PC-9 (cell line): ENCODE data around the gene PLA2G7. TPM values are rescaled to one million over a fixed set of nuclear protein-coding genes. Genes with fewer than 3 reads are reported as not detected.

ENCODE experiments used
- BruUV-seq: library from RNA; stranded (reverse); fragments of 400-500 nt; replicated peaks from 2 replicates; lab custom pipeline; 2021; lab: Mats Ljungman, UMichigan
- CTCF ChIA-PET: fragments of 300-600 bp; sonication (Branson Sonifier 250); formaldehyde crosslinking; loops from one replicate; lab custom pipeline; 2022; ENCODE audit warnings: antibody characterized with exemption; lab: Charles Lee
- POLR2A ChIA-PET: fragments of 300-600 bp; sonication (Branson Sonifier 250); formaldehyde crosslinking; loops from one replicate; lab custom pipeline; 2022; ENCODE audit warnings: antibody characterized with exemption; ENCODE audit not compliant: unreplicated experiment; lab: Charles Lee
- DNase-seq, 2 experiments: peaks; one replicate each; pipeline versions ENCODE4 v3.0.0 to v3.0.0-alpha.2; 2015 to 2022; ENCODE audit warnings: mixed read lengths in 1 of 2
- H2AFZ ChIP-seq: fragments of 200-600 bp; sonication (generic); 2 replicates; pipeline ENCODE4 v1.8.1; 2017; ENCODE audit warnings: antibody characterized with exemption
- H3F3A ChIP-seq: fragments of 200-600 bp; sonication (generic); 2 replicates; pipeline ENCODE4 v1.8.1; 2017; ENCODE audit warnings: antibody characterized with exemption, mild to moderate bottlenecking, low read depth; ENCODE audit not compliant: insufficient read depth
- H3K27ac ChIP-seq: fragments of 200-600 bp; sonication (generic); 2 replicates; pipeline ENCODE4 v1.6.1; 2016; ENCODE audit warnings: mixed run types
- H3K27me3 ChIP-seq: fragments of 200-600 bp; sonication (generic); 2 replicates; pipeline ENCODE4 v1.6.1; 2016; ENCODE audit warnings: low read depth, mixed run types; ENCODE audit not compliant: insufficient read depth
- H3K36me3 ChIP-seq: fragments of 200-600 bp; sonication (generic); 2 replicates; pipeline ENCODE4 v1.6.1; 2016; ENCODE audit warnings: low read depth, mixed run types
- H3K4me1 ChIP-seq: fragments of 200-600 bp; sonication (generic); replicated peaks from 2 replicates; pipeline ENCODE4 v1.6.1; 2016; ENCODE audit warnings: mixed run types; ENCODE audit not compliant: insufficient read depth
- H3K4me2 ChIP-seq: fragments of 200-600 bp; sonication (generic); 2 replicates; pipeline ENCODE4 v1.6.1; 2017; ENCODE audit warnings: mixed run types
- H3K4me3 ChIP-seq: fragments of 200-600 bp; sonication (generic); 2 replicates; pipeline ENCODE4 v1.6.1; 2016; ENCODE audit warnings: mixed run types
- H3K79me2 ChIP-seq: fragments of 200-600 bp; sonication (generic); 2 replicates; pipeline ENCODE4 v1.6.1; 2017; ENCODE audit warnings: low read depth, mixed run types
- H3K9me2 ChIP-seq: fragments of 200-600 bp; sonication (generic); 2 replicates; pipeline ENCODE4 v1.8.1; 2017; ENCODE audit warnings: mild to moderate bottlenecking; ENCODE audit not compliant: insufficient read depth
- H3K9me3 ChIP-seq: fragments of 200-600 bp; sonication (generic); 2 replicates; pipeline ENCODE4 v1.8.1; 2016; ENCODE audit warnings: low read depth; ENCODE audit not compliant: insufficient read depth
- H4K20me1 ChIP-seq: fragments of 200-600 bp; sonication (generic); 2 replicates; pipeline ENCODE4 v1.8.1; 2017; ENCODE audit not compliant: insufficient read depth
- CTCF ChIP-seq: fragments of 200-600 bp; sonication (generic); conservative IDR thresholded peaks from 2 replicates; pipeline ENCODE4 v1.6.1; 2017; ENCODE audit warnings: mixed run types, antibody characterized with exemption, mild to moderate bottlenecking, moderate library complexity
- EZH2 ChIP-seq: fragments of 200-600 bp; sonication (generic); IDR thresholded peaks from 2 replicates; pipeline ENCODE4 v1.8.0; 2017; ENCODE audit warnings: antibody characterized with exemption, low read depth
- intact Hi-C: fragments of 100-400 bp; cut with micrococcal nuclease; formaldehyde crosslinking; loops from one replicate; pipeline ENCODE4 v1.10.0; 2022; ENCODE audit not compliant: unreplicated experiment
- total RNA-seq: library from RNA; stranded (reverse); gene quantifications from 2 replicates; pipeline ENCODE4 v1.2.3, GENCODE V29; 2021

Gene PLA2G7
- total RNA-seq, 1 experiment from 2014 or later, result 0.98 TPM

GRCh38 chr6:46684771-46685170 is 50.4 kb downstream of the PLA2G7 start:
- no peaks in the 10 kb centered on the region for H4K20me1 ChIP-seq
- no TSS peak for BruUV-seq
- intact Hi-C loops, result no loop called here
- POLR2A ChIA-PET, result interaction anchor here (0.5 to 0.7 kb wide), 6 partner anchors 27 to 1307 kb away, joined by 3 to 5 read pairs (median 4); partner anchors contain the start of gene SUPT3H
- peaks cover 3% of the 10 kb centered on the region; the same call in 1 of the 2 replicates for H3K9me2 ChIP-seq
- H3K27me3 ChIP-seq, result no peaks in the 10 kb centered on the region
- no peak overlapping the region for H3K4me2 ChIP-seq
- no peak overlapping the region for H2AFZ ChIP-seq
- CTCF ChIA-PET, result interaction anchor here (0.6 kb wide), 3 partner anchors 50 to 185 kb away, joined by 3 to 8 read pairs (median 6); partner anchors contain the start of gene PLA2G7
- H3K36me3 ChIP-seq, result no peaks in the 10 kb centered on the region
- no peaks in the 10 kb centered on the region for H3K79me2 ChIP-seq
- no peak overlapping the region for H3K4me3 ChIP-seq
- DNase-seq, result peak in 1 of 2 experiments; percentile 60
- H3K27ac ChIP-seq, result no peak overlapping the region
- 0 out of 2 replicates have a peak, but pooled peaks cover 10% of the 10 kb centered on the region for H3K4me1 ChIP-seq
- no peaks in the 10 kb centered on the region for H3K9me3 ChIP-seq
- no peak for TF ChIP-seq CTCF
- TF ChIP-seq EZH2, result no peak
- H3F3A ChIP-seq, result peaks cover 8% of the 10 kb centered on the region; the same call in 1 of the 2 replicates

- H3F3A ChIP-seq, result no peaks in the 10 kb centered on the region
- no TSS peak for BruUV-seq
- POLR2A ChIA-PET, result no interaction called here
Measured at GRCh38 chr6:46677314-46677654, 57.9 kb downstream of the PLA2G7 start.

GRCh38 chr6:46676604-46677313 is 58.4 kb downstream of the PLA2G7 start:
- H3F3A ChIP-seq, result no peaks in the 10 kb centered on the region
- TF ChIP-seq EZH2 (no peak), CTCF (no peak)
- H3K4me1 ChIP-seq, result no peaks in the 10 kb centered on the region
- no peaks in the 10 kb centered on the region for H3K9me3 ChIP-seq
- BruUV-seq, result no TSS peak
- no peaks in the 10 kb centered on the region for H3K79me2 ChIP-seq
- no peak overlapping the region for H2AFZ ChIP-seq
- no peaks in the 10 kb centered on the region for H3K36me3 ChIP-seq
- H3K4me3 ChIP-seq, result no peak overlapping the region
- ChIA-PET CTCF (no interaction called here), POLR2A (no interaction called here)
- H3K27me3 ChIP-seq, result no peaks in the 10 kb centered on the region
- no peak overlapping the region for H3K4me2 ChIP-seq
- H4K20me1 ChIP-seq, result no peaks in the 10 kb centered on the region
- no peak overlapping the region for H3K27ac ChIP-seq
- intact Hi-C loops, result no loop called here
- DNase-seq, result no peak
- no peaks in the 10 kb centered on the region; the same call in none of the 2 replicates for H3K9me2 ChIP-seq

More at GRCh38 chr6:46677314-46677654, 57.9 kb downstream of the PLA2G7 start:
- no peak for TF ChIP-seq EZH2
- TF ChIP-seq CTCF, result peak; percentile 39; the same call in 1 of the 2 replicates
- no peaks in the 10 kb centered on the region for H3K4me1 ChIP-seq
- CTCF ChIA-PET, result no interaction called here
- no peaks in the 10 kb centered on the region for H3K9me3 ChIP-seq
- H3K79me2 ChIP-seq, result no peaks in the 10 kb centered on the region
- no peak overlapping the region for H3K4me3 ChIP-seq
- H2AFZ ChIP-seq, result no peak overlapping the region
- no peaks in the 10 kb centered on the region for H3K27me3 ChIP-seq
- H3K4me2 ChIP-seq, result no peak overlapping the region
- no peak overlapping the region for H3K27ac ChIP-seq
- intact Hi-C loops, result no loop called here
- no peak for DNase-seq
- no peaks in the 10 kb centered on the region for H4K20me1 ChIP-seq
- peaks cover 3% of the 10 kb centered on the region for H3K9me2 ChIP-seq
- H3K36me3 ChIP-seq, result no peaks in the 10 kb centered on the region
